Spleen (tissue), 11 donors: ENCODE measurements around the gene MRPL40. TPM values are rescaled to one million over a fixed set of nuclear protein-coding genes. Genes with fewer than 3 reads are reported as not detected.
A peak's percentile ranks its signal among the peaks of the same experiment; 100 is the strongest.

ENCODE experiments used
- DNase-seq: peaks from one replicate; pipeline ENCODE4 v3.0.0-alpha.2; 2020
- H3K27ac ChIP-seq, 8 donors: fragments of 200-600 bp; sonication (generic) in 7 of 8; 1 replicate in 4 of 8; 2 replicates in 4 of 8; pipeline versions ENCODE4 v1.5.0 to v1.8.0; 2016 to 2021; ENCODE audit warnings: inconsistent platforms in 4 of 8, mild to moderate bottlenecking in 4 of 8, moderate library complexity in 1 of 8
- H3K27me3 ChIP-seq, 7 donors: fragments of 200-600 bp; sonication (generic) in 6 of 7; replicated peaks in 1 of 7; 1 replicate in 4 of 7; 2 replicates in 3 of 7; pipeline versions ENCODE4 v1.5.0 to v1.8.0; 2016 to 2021; ENCODE audit warnings: inconsistent platforms in 3 of 7, mild to moderate bottlenecking in 1 of 7
- H3K36me3 ChIP-seq, 6 donors: fragments of 200-600 bp; sonication (generic) in 5 of 6; 1 replicate in 4 of 6; 2 replicates in 2 of 6; pipeline versions ENCODE4 v1.5.0 to v1.8.0; 2016 to 2021; ENCODE audit warnings: inconsistent platforms in 2 of 6
- H3K4me1 ChIP-seq, 6 donors: fragments of 200-600 bp; sonication (generic) in 5 of 6; 1 replicate in 3 of 6; 2 replicates in 3 of 6; pipeline versions ENCODE4 v1.5.0 to v1.8.0; 2016 to 2021; ENCODE audit warnings: inconsistent platforms in 3 of 6
- H3K4me3 ChIP-seq, 8 donors: fragments of 200-600 bp; sonication (generic) in 7 of 8; 1 replicate in 4 of 8; 2 replicates in 4 of 8; pipeline versions ENCODE4 v1.5.0 to v1.8.0; 2016 to 2021; ENCODE audit warnings: inconsistent platforms in 4 of 8, mild to moderate bottlenecking in 4 of 8, moderate library complexity in 2 of 8
- H3K9me3 ChIP-seq, 8 donors: fragments of 200-600 bp; sonication (generic) in 7 of 8; 1 replicate in 4 of 8; 2 replicates in 4 of 8; pipeline versions ENCODE4 v1.5.0 to v1.8.0; 2016 to 2021; ENCODE audit warnings: inconsistent platforms in 4 of 8
- POLR2A ChIP-seq, 3 donors: fragments of 450-650 bp; IDR thresholded peaks; one replicate each; pipeline ENCODE4 v1.5.1; 2017; ENCODE audit warnings: antibody characterized with exemption in 3 of 3, mild to moderate bottlenecking in 1 of 3
- POLR2AphosphoS5 ChIP-seq, 3 donors: sonication (generic); formaldehyde crosslinking; IDR thresholded peaks; one replicate each; pipeline ENCODE4 v1.5.1; 2017; ENCODE audit warnings: antibody characterized with exemption in 3 of 3
- WGBS, 5 donors: extraction: QIAGEN DNeasy Blood & Tissue Kit in 3 of 5; methylation state at CpG; one replicate each; pipeline versions ENCODE4 v1.1.5 to v1.1.7; 2013 to 2018; 5-methylcytosine and 5-hydroxymethylcytosine counted together
- intact Hi-C: fragments of 100-400 bp; cut with DNase I; formaldehyde crosslinking; loops from one replicate; pipeline ENCODE4 v1.15.0; 2023; ENCODE audit warnings: low total_unique reads
- polyA plus RNA-seq, 3 donors: library from polyadenylated mRNA; stranded (reverse); fragments of 200-250 nt; gene quantifications; one replicate each; pipeline ENCODE4 v1.2.1, GENCODE V29; 2013
- total RNA-seq, 7 donors: library from RNA; depleted of rRNA in 3 of 7; stranded (reverse); fragments of >200 nt in 3 of 7; fragmentation: NEBNext Ultra II Directional in 4 of 7; extraction: Animal tissue kit (Norgen Biotek cat#: 25700) in 4 of 7; gene quantifications; one replicate each; pipeline versions ENCODE4 v1.1.0 to v1.2.1, GENCODE V29; 2016 to 2021
- TF ChIP-seq, protein P1 (sequence below), 11 experiments: fragments of 200-600 bp in 7 of 11; fragments of 450-650 bp in 4 of 11; sonication (generic) in 4 of 11; IDR thresholded peaks in 8 of 11; conservative IDR thresholded peaks in 3 of 11; 1 replicate in 7 of 11; 2 replicates in 4 of 11; pipeline versions ENCODE4 v1.4.0 to v1.8.0; 2016 to 2021; ENCODE audit warnings: antibody characterized with exemption in 11 of 11, inconsistent platforms in 4 of 11, mild to moderate bottlenecking in 1 of 11
- donor health status: healthy with polysubstance abuse.
- donor health status: DM: no; HTN: no; CAD: no; lungs with moderate emphysema.
- donor health status: DM: no; HTN: no; CAD: no.
- donor health status: Bipolar disorder and iron deficiency.
- donor health status: healthy.
- donor health status: DM: no; HTN: no; CAD: no.
- donor health status: DM: yes; HTN: yes; CAD: no.

Gene MRPL40
- total and polyA plus RNA-seq, 10 donors, result 11.7 to 55.7 (median 21.6) TPM

DNA sequence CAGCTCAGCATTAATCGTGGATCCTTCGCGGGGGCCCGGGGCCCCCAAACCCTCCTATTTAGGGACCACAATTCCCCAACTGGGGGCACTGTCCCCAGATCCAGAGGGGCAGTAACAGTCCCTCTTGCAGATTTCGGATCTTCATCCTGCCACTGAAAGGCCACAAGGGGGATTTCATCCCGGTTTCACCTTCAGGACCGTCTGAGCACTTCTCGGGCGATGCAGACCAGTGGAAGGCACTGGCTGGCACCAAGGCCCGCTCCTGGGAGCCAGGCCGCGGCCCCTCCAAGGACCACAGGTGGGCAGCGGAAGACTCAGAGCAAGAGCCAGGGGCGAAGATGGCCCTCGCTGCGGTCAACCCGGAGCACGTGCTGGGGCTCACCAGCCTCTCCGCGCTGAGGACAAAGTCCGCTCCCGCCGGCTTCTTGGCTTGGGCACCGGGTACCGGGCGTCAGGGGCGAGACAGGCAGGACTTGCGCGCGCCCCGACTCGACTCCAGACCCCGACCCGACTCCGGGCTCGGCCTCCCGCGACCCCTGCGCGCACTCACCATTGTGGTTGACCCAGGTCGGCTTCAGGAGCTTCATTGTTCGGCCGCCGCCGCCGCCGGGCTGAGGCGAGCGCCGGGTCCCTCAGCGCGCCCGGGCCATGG, 1.3 kb upstream of the MRPL40 start:
- H3K4me1 ChIP-seq, result peaks cover 21 to 86% (median 74%) of the 10 kb centered on the region in 6 donors

DNA sequence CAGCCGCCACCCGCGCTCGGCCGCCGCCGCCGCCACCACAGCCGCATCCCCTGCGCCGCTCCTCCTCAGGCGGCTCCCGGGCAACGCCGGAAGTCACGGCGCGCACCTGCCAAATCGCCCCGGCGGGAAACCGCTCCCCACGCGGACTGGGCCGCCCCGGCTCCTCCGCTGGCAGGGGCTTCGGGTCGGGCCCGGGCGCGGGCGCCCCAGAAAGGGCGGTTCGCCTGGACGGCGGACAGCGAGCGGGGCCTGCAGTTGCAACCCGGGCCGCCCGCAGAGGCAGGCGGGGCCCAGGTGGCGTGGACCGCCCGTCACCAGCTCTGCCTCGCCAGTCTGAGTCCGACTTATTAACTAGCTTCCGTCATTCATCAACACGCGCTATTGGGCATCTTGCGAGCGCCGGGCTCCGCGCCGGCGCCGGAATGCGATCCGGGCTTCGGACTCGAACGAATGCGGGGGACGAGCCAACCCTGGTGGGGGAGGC, 654 bp upstream of the MRPL40 start, which contains the start of gene HIRA:
TSS of gene HIRA (minus strand) at position 85 of the 484 bp plus-strand sequence. CDS start 257 bp downstream, outside the sequence.
- H3K9me3 ChIP-seq, result no peaks in the 10 kb centered on the region
- DNase-seq, result peak; percentile 96
- WGBS, 5 donors, result 0 to 1% (median 0%) methylated on average over 19 to 66 of the region's 66 CpGs
- peaks cover 21 to 80% (median 67%) of the 10 kb centered on the region in 6 donors for H3K4me1 ChIP-seq
- peak within 1 kb of the TSS; percentile 95 to 99 (median 98) for H3K27ac ChIP-seq
- no peaks in the 10 kb centered on the region for H3K27me3 ChIP-seq
- TF ChIP-seq POLR2A (IDR thresholded peaks at IDR 0.05) (no peak), POLR2AphosphoS5 (IDR thresholded peaks at IDR 0.05) (peak in 1 of 3 donors; percentile 79)
- TF ChIP-seq, protein P1, sequence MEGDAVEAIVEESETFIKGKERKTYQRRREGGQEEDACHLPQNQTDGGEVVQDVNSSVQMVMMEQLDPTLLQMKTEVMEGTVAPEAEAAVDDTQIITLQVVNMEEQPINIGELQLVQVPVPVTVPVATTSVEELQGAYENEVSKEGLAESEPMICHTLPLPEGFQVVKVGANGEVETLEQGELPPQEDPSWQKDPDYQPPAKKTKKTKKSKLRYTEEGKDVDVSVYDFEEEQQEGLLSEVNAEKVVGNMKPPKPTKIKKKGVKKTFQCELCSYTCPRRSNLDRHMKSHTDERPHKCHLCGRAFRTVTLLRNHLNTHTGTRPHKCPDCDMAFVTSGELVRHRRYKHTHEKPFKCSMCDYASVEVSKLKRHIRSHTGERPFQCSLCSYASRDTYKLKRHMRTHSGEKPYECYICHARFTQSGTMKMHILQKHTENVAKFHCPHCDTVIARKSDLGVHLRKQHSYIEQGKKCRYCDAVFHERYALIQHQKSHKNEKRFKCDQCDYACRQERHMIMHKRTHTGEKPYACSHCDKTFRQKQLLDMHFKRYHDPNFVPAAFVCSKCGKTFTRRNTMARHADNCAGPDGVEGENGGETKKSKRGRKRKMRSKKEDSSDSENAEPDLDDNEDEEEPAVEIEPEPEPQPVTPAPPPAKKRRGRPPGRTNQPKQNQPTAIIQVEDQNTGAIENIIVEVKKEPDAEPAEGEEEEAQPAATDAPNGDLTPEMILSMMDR (IDR thresholded peaks at IDR 0.05 in 8 of 11, conservative IDR thresholded peaks at IDR 0.05 in 3 of 11), result no peak
- H3K36me3 ChIP-seq, result peaks cover 0 to 27% (median 21%) of the 10 kb centered on the region in 6 donors
- H3K4me3 ChIP-seq, result peak within 1 kb of the TSS; percentile 84 to 98 (median 96)
- intact Hi-C loops, result no loop called here

More for the DNA sequence above, 1.3 kb upstream of the MRPL40 start:
- peak overlapping the region; percentile 59 to 99 (median 96) for H3K27ac ChIP-seq
- intact Hi-C loops, result no loop called here
- no peaks in the 10 kb centered on the region for H3K9me3 ChIP-seq
- no peaks in the 10 kb centered on the region for H3K27me3 ChIP-seq
- TF ChIP-seq, protein P1 (IDR thresholded peaks at IDR 0.05 in 8 of 11, conservative IDR thresholded peaks at IDR 0.05 in 3 of 11), result no peak
- TF ChIP-seq POLR2AphosphoS5 (IDR thresholded peaks at IDR 0.05) (no peak), POLR2A (IDR thresholded peaks at IDR 0.05) (no peak)
- DNase-seq, result peak; percentile 91
- H3K4me3 ChIP-seq, result peak overlapping the region; percentile 84 to 98 (median 96)
- H3K36me3 ChIP-seq, result peaks cover 0 to 21% (median 15%) of the 10 kb centered on the region in 6 donors
- 0% methylated on average over 6 to 53 of the region's 53 CpGs for WGBS, 5 donors

DNA sequence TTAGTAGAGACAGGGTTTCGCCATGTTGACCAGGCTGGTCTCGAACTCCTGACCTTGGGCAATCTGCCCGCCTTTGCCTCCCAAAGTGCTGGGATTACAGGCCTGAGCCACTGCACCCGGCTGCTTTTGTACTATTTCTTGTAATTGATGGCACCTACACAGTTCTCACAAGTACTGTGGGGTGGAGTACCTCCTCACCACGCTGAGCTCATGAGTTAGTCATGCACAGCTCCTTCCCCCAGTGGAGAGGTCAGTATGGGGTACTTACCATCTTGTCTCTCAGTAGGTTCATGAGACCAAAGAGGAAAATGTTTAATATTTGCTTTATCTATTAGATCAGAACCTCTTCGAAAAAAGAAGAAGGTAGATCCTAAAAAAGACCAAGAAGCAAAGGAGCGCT, 2.1 kb downstream of the MRPL40 start:
- Histone ChIP-seq H3K9me3 (no peaks in the 10 kb centered on the region), H3K4me3 (no peak overlapping the region), H3K27me3 (no peaks in the 10 kb centered on the region), H3K36me3 (peaks cover 0 to 51% (median 28%) of the 10 kb centered on the region in 6 donors), H3K4me1 (peaks cover 19 to 62% (median 44%) of the 10 kb centered on the region in 6 donors), H3K27ac (peak overlapping the region in 4 of 8 donors; percentile 3 to 99 (median 81))
- TF ChIP-seq, protein P1 (IDR thresholded peaks at IDR 0.05 in 8 of 11, conservative IDR thresholded peaks at IDR 0.05 in 3 of 11), result no peak
- TF ChIP-seq POLR2A (IDR thresholded peaks at IDR 0.05) (no peak), POLR2AphosphoS5 (IDR thresholded peaks at IDR 0.05) (no peak)
- 81 to 89% (median 85%) methylated on average over 7 of the region's 7 CpGs for WGBS, 5 donors
- DNase-seq, result no peak
- intact Hi-C loops, result no loop called here
